Pancreas (tissue), 10 donors: Measurements from ENCODE around the gene CYP26B1. TPM values are rescaled to one million over a fixed set of nuclear protein-coding genes. Genes with fewer than 3 reads are reported as not detected.
A peak's percentile ranks its signal among the peaks of the same experiment; 100 is the strongest.

Experiments
- ATAC-seq, 4 donors: fragments of 200-7000 bp; cut with Tn5 transposase; one replicate each; pipeline versions ENCODE4 v1.8.0 to v1.9.1; 2020; ENCODE audit warnings: mild to moderate bottlenecking in 4 of 4, moderate library complexity in 4 of 4
- DNase-seq, 6 donors: peaks; one replicate each; pipeline ENCODE4 v3.0.0-alpha.2; 2020
- FAIRE-seq: peaks from 2 replicates; lab custom pipeline; 2012; peaks lifted over from hg19 to GRCh38; lab: Jason Lieb, UNC
- H3K27ac ChIP-seq, 4 donors: fragments of 200-600 bp; sonication (generic); 1 replicate in 3 of 4; 2 replicates in 1 of 4; pipeline versions ENCODE4 v1.5.0 to v1.8.0; 2020
- H3K27me3 ChIP-seq, 4 donors: fragments of 200-600 bp; one replicate each; pipeline ENCODE4 v1.8.0; 2021
- H3K36me3 ChIP-seq, 3 donors: fragments of 200-600 bp; sonication (generic) in 1 of 3; one replicate each; pipeline versions ENCODE4 v1.5.0 to v1.8.0; 2020 to 2021
- H3K4me1 ChIP-seq, 3 donors: fragments of 200-600 bp; one replicate each; pipeline ENCODE4 v1.8.0; 2021
- H3K4me3 ChIP-seq, 4 donors: fragments of 200-600 bp; sonication (generic) in 2 of 4; one replicate each; pipeline versions ENCODE4 v1.5.0 to v1.8.0; 2020 to 2021
- H3K9me3 ChIP-seq, 4 donors: fragments of 200-600 bp; one replicate each; pipeline ENCODE4 v1.8.0; 2021
- CTCF ChIP-seq, 4 donors: fragments of 200-600 bp; sonication (generic) in 3 of 4; IDR thresholded peaks; one replicate each; pipeline versions ENCODE4 v1.5.0 to v1.8.0; 2021; ENCODE audit warnings: antibody characterized with exemption in 4 of 4
- WGBS, 2 donors: extraction: QIAGEN DNeasy Blood & Tissue Kit; methylation state at CpG; one replicate each; pipeline ENCODE4 v1.1.7; 2013; 5-methylcytosine and 5-hydroxymethylcytosine counted together
- intact Hi-C, 3 donors: fragments of 100-400 bp; cut with DNase I; formaldehyde crosslinking; loops; one replicate each; pipeline versions ENCODE4 v1.11.1 to v1.14.2; 2022
- polyA plus RNA-seq, 2 donors: library from polyadenylated mRNA; stranded (reverse); fragments of 200-250 nt; gene quantifications; one replicate each; pipeline ENCODE4 v1.2.3, GENCODE V29; 2013
- total RNA-seq, 6 donors: library from RNA; stranded (reverse); fragmentation: NEBNext Ultra II Directional in 4 of 6; extraction: Animal tissue kit (Norgen Biotek cat#: 25700) in 4 of 6; gene quantifications; one replicate each; pipeline versions ENCODE4 v1.2.1 to v1.2.4, GENCODE V29; 2021 to 2023
- donor health status: healthy with polysubstance abuse.
- donor health status: DM: no; HTN: no; CAD: no; lungs with moderate emphysema.
- donor health status: DM: no; HTN: no; CAD: no.
- donor health status: control.
- donor health status: control.
- donor health status: Bipolar disorder and iron deficiency.
- donor health status: DM: yes; HTN: yes; CAD: no.
- donor health status: DM: no; HTN: no; CAD: no.
- donor health status: DM: no; HTN: no; CAD: no.
- donor health status: DM: yes; HTN: yes; CAD: no.

CYP26B1 gene
- total and polyA plus RNA-seq, 8 donors, result 0.16 to 1.3 (median 0.46) TPM

- H3K27me3 ChIP-seq, result no peaks in the 10 kb centered on the region
- no peaks in the 10 kb centered on the region for H3K4me1 ChIP-seq
- WGBS, 2 donors, result 70 to 76% methylated on average over 19 of the region's 19 CpGs
- peak in 2 of 6 donors; percentile 52 to 58 for DNase-seq
- FAIRE-seq, result no peak
- TF ChIP-seq CTCF (IDR thresholded peaks at IDR 0.05), result no peak
- H3K4me3 ChIP-seq, result no peak overlapping the region
- H3K9me3 ChIP-seq, result no peaks in the 10 kb centered on the region
- no peaks in the 10 kb centered on the region for H3K36me3 ChIP-seq
- no peak for ATAC-seq
- H3K27ac ChIP-seq, result no peak overlapping the region
- intact Hi-C loops, result no loop called here
Observed at GRCh38 chr2:72134997-72135800, 12.5 kb downstream of the CYP26B1 start.

- intact Hi-C loops, result no loop called here
- no peaks in the 10 kb centered on the region for H3K27me3 ChIP-seq
- H3K9me3 ChIP-seq, result no peaks in the 10 kb centered on the region
- no peaks in the 10 kb centered on the region for H3K4me1 ChIP-seq
- H3K36me3 ChIP-seq, result no peaks in the 10 kb centered on the region
- 56 to 66% methylated on average over 10 of the region's 10 CpGs for WGBS, 2 donors
- no peak for TF ChIP-seq CTCF (IDR thresholded peaks at IDR 0.05)
- DNase-seq (peak in 1 of 6 donors; percentile 30), FAIRE-seq (no peak), ATAC-seq (no peak)
- no peak overlapping the region for H3K27ac ChIP-seq
- H3K4me3 ChIP-seq, result no peak overlapping the region
Observed at GRCh38 chr2:72134408-72134996, 13.2 kb downstream of the CYP26B1 start.

- no peak for TF ChIP-seq CTCF (IDR thresholded peaks at IDR 0.05)
- intact Hi-C loops, result no loop called here
- 57 to 75% methylated on average over 11 of the region's 11 CpGs for WGBS, 2 donors
- no peak overlapping the region for H3K27ac ChIP-seq
- no peak overlapping the region for H3K4me3 ChIP-seq
- ATAC-seq, result no peak
- no peak for FAIRE-seq
- no peaks in the 10 kb centered on the region for H3K36me3 ChIP-seq
- no peaks in the 10 kb centered on the region for H3K9me3 ChIP-seq
- H3K4me1 ChIP-seq, result no peaks in the 10 kb centered on the region
- peak in 1 of 6 donors; percentile 36 for DNase-seq
- H3K27me3 ChIP-seq, result no peaks in the 10 kb centered on the region
Observed at GRCh38 chr2:72133721-72134407, 13.8 kb downstream of the CYP26B1 start.

- no peak overlapping the region for H3K4me3 ChIP-seq
- no peaks in the 10 kb centered on the region for H3K27me3 ChIP-seq
- H3K27ac ChIP-seq, result no peak overlapping the region
- ATAC-seq, result no peak
- WGBS, 2 donors, result 87 to 91% methylated on average over 29 of the region's 29 CpGs
- H3K9me3 ChIP-seq, result no peaks in the 10 kb centered on the region
- intact Hi-C loops, result no loop called here
- no peaks in the 10 kb centered on the region for H3K4me1 ChIP-seq
- H3K36me3 ChIP-seq, result no peaks in the 10 kb centered on the region
- no peak for TF ChIP-seq CTCF (IDR thresholded peaks at IDR 0.05)
- no peak for FAIRE-seq
- DNase-seq, result peak in 3 of 6 donors; percentile 9 to 47 (median 46)
Observed at GRCh38 chr2:72132981-72133720, 14.5 kb downstream of the CYP26B1 start.
